Astrocyte of the spinal cord (primary cell): Measurements from ENCODE around the gene TMC3.

Experiments used
- DNase-seq: peaks from one replicate; pipeline ENCODE4 v3.0.0; 2011; ENCODE audit warnings: low read depth, low spot score
- H3K4me3 ChIP-seq: 2 replicates; pipeline ENCODE4 v1.5.1; 2011; ENCODE audit warnings: low read depth, mild to moderate bottlenecking, low read length, moderate library complexity
- CTCF ChIP-seq: IDR thresholded peaks from 2 replicates; pipeline ENCODE4 v1.5.1; 2012; ENCODE audit warnings: low read depth, mild to moderate bottlenecking, low read length, inconsistent platforms
- in situ Hi-C: cut with HindIII; loops from 2 replicates; pipeline ENCODE4 v1.10.0; 2017; ENCODE audit warnings: low sequenced_read_pairs

TMC3 gene

GRCh38 chr15:81313686-81314085 lies 60.3 kb downstream of the TMC3 start:
- H3K4me3 ChIP-seq, result no peak overlapping the region
- DNase-seq, result no peak
- TF ChIP-seq CTCF, result no peak
- in situ Hi-C loops, result no loop called here

- peak; percentile 98 for DNase-seq
- no peak for TF ChIP-seq CTCF
- no peak overlapping the region for H3K4me3 ChIP-seq
- in situ Hi-C loops, result no loop called here
Observed at GRCh38 chr15:81312790-81313543, 61.0 kb downstream of the TMC3 start.

GRCh38 chr15:81311752-81312464 lies 62.1 kb downstream of the TMC3 start:
- in situ Hi-C loops, result no loop called here
- H3K4me3 ChIP-seq, result no peak overlapping the region
- peak; percentile 33 for DNase-seq
- no peak for TF ChIP-seq CTCF

GRCh38 chr15:81310480-81310879 lies 63.5 kb downstream of the TMC3 start:
- H3K4me3 ChIP-seq, result no peak overlapping the region
- TF ChIP-seq CTCF, result no peak
- in situ Hi-C loops, result no loop called here
- DNase-seq, result no peak

GRCh38 chr15:81309647-81310450 lies 64.2 kb downstream of the TMC3 start:
- H3K4me3 ChIP-seq, result no peak overlapping the region
- TF ChIP-seq CTCF, result no peak
- in situ Hi-C loops, result no loop called here
- DNase-seq, result no peak

- in situ Hi-C loops, result no loop called here
- DNase-seq, result no peak
- H3K4me3 ChIP-seq, result no peak overlapping the region
- no peak for TF ChIP-seq CTCF
Observed at GRCh38 chr15:81308260-81308659, 65.8 kb downstream of the TMC3 start.
